SK-N-SH treated with all-trans-retinoic acid at 6 μM for 48 hours (cell line): ENCODE data around the gene USP12.

Experiments used
- ATAC-seq: fragments of 200-7000 bp; cut with Tn5 transposase; 3 replicates; pipeline ENCODE4 v1.9.1; 2020; ENCODE audit warnings: mild to moderate bottlenecking, moderate library complexity
- ARNTL ChIP-seq: fragments of 450-650 bp; formaldehyde crosslinking; IDR thresholded peaks from 2 replicates; pipeline ENCODE4 v1.5.0; 2020; ENCODE audit warnings: low read depth, mild to moderate bottlenecking, moderate library complexity, borderline replicate concordance
- BACH2 ChIP-seq: fragments of 250-450 bp; sonication (Bioruptor Pico); IDR thresholded peaks from 2 replicates; pipeline ENCODE4 v1.9.0; 2021; ENCODE audit warnings: mild to moderate bottlenecking, borderline replicate concordance
- CSRNP3 ChIP-seq: fragments of 250-450 bp; sonication (Bioruptor Pico); IDR thresholded peaks from 2 replicates; pipeline ENCODE4 v1.5.1; 2021; ENCODE audit warnings: mild to moderate bottlenecking, moderate library complexity
- ESRRG ChIP-seq: fragments of 250-450 bp; sonication (Bioruptor Pico); IDR thresholded peaks from 2 replicates; pipeline ENCODE4 v1.6.1; 2021; ENCODE audit warnings: mild to moderate bottlenecking
- GLIS3 ChIP-seq: fragments of 250-450 bp; sonication (Bioruptor Pico); IDR thresholded peaks from 2 replicates; pipeline ENCODE4 v1.5.0; 2020; ENCODE audit warnings: mild to moderate bottlenecking, moderate library complexity
- ISL1 ChIP-seq: fragments of 250-450 bp; sonication (Bioruptor Pico); IDR thresholded peaks from 2 replicates; pipeline ENCODE4 v2.1.2; 2022; ENCODE audit warnings: mild to moderate bottlenecking, moderate library complexity
- OSR1 ChIP-seq: fragments of 250-450 bp; sonication (Bioruptor Pico); IDR thresholded peaks from 2 replicates; pipeline ENCODE4 v1.8.0; 2022; ENCODE audit warnings: moderate library complexity, mild to moderate bottlenecking, inconsistent platforms
- POU6F1 ChIP-seq: fragments of 250-450 bp; sonication (Bioruptor Pico); IDR thresholded peaks from 2 replicates; pipeline ENCODE4 v1.8.0; 2021; ENCODE audit warnings: low read depth, mild to moderate bottlenecking, moderate library complexity, borderline replicate concordance
- PPARA ChIP-seq: fragments of 250-450 bp; sonication (Bioruptor Pico); IDR thresholded peaks from 2 replicates; pipeline ENCODE4 v1.5.0; 2020; ENCODE audit warnings: mild to moderate bottlenecking, borderline replicate concordance
- SNAI2 ChIP-seq: fragments of 250-450 bp; sonication (Bioruptor Pico); IDR thresholded peaks from 2 replicates; pipeline ENCODE4 v1.5.0; 2020; ENCODE audit warnings: mild to moderate bottlenecking, moderate library complexity
- TCF4 ChIP-seq: fragments of 250-450 bp; sonication (Bioruptor Pico); IDR thresholded peaks from 2 replicates; pipeline ENCODE4 v1.8.0; 2021; ENCODE audit warnings: mild to moderate bottlenecking, moderate library complexity, borderline replicate concordance
- TOX ChIP-seq: fragments of 250-450 bp; sonication (Bioruptor Pico); IDR thresholded peaks from 2 replicates; pipeline ENCODE4 v1.8.0; 2021; ENCODE audit warnings: mild to moderate bottlenecking, moderate library complexity, borderline replicate concordance
- ZFP30 ChIP-seq: fragments of 450-650 bp; formaldehyde crosslinking; IDR thresholded peaks from 2 replicates; pipeline ENCODE4 v1.5.0; 2022; ENCODE audit warnings: mild to moderate bottlenecking, moderate library complexity
- ZNF565 ChIP-seq: fragments of 450-650 bp; formaldehyde crosslinking; conservative IDR thresholded peaks from 2 replicates; pipeline ENCODE4 v1.5.0; 2020; ENCODE audit warnings: low read depth, mild to moderate bottlenecking, moderate library complexity
- ZNF70 ChIP-seq: fragments of 450-650 bp; formaldehyde crosslinking; IDR thresholded peaks from 2 replicates; pipeline ENCODE4 v1.5.0; 2020; ENCODE audit warnings: mild to moderate bottlenecking, moderate library complexity
- ZNF8 ChIP-seq: fragments of 450-650 bp; formaldehyde crosslinking; IDR thresholded peaks from 2 replicates; pipeline ENCODE4 v1.5.0; 2020; ENCODE audit warnings: mild to moderate bottlenecking, moderate library complexity
- TF ChIP-seq, protein P1 (sequence below): fragments of 250-450 bp; sonication (Bioruptor Pico); IDR thresholded peaks from 2 replicates; pipeline ENCODE4 v1.5.1; 2020; ENCODE audit warnings: low read depth, mild to moderate bottlenecking, moderate library complexity
- TF ChIP-seq, protein P2 (sequence below): fragments of 250-450 bp; sonication (Bioruptor Pico); IDR thresholded peaks from 2 replicates; pipeline ENCODE4 v1.5.0; 2020; ENCODE audit warnings: mild to moderate bottlenecking, moderate library complexity

The USP12 gene

DNA sequence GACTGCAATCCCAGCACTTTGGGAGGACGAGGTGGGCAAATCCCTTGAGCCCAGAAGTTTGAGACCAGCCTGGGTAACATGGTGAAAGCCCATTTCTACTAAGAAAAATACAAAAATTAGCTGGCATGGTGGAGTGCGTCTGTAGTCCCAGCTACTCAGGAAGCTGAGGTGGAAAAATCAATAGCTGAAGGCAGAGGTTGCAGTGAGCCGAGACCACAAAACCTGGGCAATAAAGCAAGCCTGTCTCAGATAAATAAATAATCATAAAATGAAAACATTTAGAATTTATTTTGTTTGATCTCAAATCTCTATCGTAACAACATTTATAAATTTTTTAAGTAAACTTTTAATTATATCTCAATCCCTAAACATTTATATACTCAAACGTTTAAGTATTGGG lies 36.6 kb downstream of the USP12 start (continued):
- TF ChIP-seq POU6F1 (CRISPR knock-in tag) (no peak), ZFP30 (CRISPR knock-in tag) (no peak), ZNF8 (CRISPR knock-in tag) (no peak), ARNTL (CRISPR knock-in tag) (no peak), PPARA (CRISPR knock-in tag) (no peak), ISL1 (no peak), TCF4 (CRISPR knock-in tag) (no peak)
- TF ChIP-seq, protein P1, sequence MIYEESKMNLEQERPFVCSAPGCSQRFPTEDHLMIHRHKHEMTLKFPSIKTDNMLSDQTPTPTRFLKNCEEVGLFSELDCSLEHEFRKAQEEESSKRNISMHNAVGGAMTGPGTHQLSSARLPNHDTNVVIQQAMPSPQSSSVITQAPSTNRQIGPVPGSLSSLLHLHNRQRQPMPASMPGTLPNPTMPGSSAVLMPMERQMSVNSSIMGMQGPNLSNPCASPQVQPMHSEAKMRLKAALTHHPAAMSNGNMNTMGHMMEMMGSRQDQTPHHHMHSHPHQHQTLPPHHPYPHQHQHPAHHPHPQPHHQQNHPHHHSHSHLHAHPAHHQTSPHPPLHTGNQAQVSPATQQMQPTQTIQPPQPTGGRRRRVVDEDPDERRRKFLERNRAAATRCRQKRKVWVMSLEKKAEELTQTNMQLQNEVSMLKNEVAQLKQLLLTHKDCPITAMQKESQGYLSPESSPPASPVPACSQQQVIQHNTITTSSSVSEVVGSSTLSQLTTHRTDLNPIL (CRISPR knock-in tag): no peak
- TF ChIP-seq, all 23 proteins: peak for 0

DNA sequence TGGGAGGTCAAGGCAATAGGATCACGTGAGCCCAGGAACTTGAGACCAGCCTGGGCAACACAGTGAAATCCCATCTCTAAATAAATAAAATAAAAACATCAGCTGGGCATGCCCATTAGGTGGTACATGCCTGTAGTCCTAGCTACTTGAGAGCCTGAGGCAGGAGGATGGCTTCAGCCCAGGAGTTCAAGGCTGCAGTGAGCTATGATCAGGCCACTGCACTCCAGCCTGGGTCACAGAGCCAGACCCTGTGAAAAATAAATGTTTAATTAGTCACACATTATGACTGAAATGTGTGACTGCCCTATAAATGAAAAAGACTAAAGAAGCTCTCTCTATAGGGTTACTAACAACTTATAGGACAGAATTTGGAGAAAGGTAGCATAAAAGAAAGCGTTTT lies 37.7 kb downstream of the USP12 start:
- ATAC-seq: no peak
- TF ChIP-seq, protein P1 (CRISPR knock-in tag): no peak
- TF ChIP-seq ZNF8 (CRISPR knock-in tag) (no peak), PPARA (CRISPR knock-in tag) (no peak)

- TF ChIP-seq ZNF70 (CRISPR knock-in tag) (no peak), CSRNP3 (CRISPR knock-in tag) (no peak), ZFP30 (CRISPR knock-in tag) (no peak)
- ATAC-seq: no peak
Measured at GRCh38 chr13:27132538-27132937, 39.1 kb downstream of the USP12 start.

DNA sequence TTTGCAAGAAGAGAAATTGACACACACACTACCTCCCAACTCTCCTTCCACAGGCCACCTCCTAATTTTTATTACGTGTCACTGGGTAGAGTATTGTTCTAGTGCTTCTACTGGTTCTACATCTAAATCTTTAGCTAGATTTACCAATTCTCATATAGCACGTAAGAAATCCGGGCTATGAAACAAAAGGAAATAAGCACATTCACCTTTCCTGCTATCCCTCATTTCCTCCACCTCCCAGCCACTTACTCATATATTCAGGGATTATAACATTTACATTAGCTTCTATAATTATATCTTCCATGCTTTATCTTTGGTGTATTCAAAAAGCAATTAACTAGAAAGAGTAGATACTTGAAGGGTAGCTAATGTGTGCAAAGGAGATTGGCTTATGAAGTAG lies 39.7 kb downstream of the USP12 start:
- ATAC-seq: no peak
- TF ChIP-seq ZNF70 (CRISPR knock-in tag) (no peak), SNAI2 (CRISPR knock-in tag) (no peak), ZNF565 (CRISPR knock-in tag) (no peak), OSR1 (no peak), PPARA (CRISPR knock-in tag) (no peak), TCF4 (CRISPR knock-in tag) (no peak), ESRRG (no peak), BACH2 (no peak), ZFP30 (CRISPR knock-in tag) (no peak), TOX (CRISPR knock-in tag) (no peak), GLIS3 (CRISPR knock-in tag) (no peak)
- TF ChIP-seq, protein P2, sequence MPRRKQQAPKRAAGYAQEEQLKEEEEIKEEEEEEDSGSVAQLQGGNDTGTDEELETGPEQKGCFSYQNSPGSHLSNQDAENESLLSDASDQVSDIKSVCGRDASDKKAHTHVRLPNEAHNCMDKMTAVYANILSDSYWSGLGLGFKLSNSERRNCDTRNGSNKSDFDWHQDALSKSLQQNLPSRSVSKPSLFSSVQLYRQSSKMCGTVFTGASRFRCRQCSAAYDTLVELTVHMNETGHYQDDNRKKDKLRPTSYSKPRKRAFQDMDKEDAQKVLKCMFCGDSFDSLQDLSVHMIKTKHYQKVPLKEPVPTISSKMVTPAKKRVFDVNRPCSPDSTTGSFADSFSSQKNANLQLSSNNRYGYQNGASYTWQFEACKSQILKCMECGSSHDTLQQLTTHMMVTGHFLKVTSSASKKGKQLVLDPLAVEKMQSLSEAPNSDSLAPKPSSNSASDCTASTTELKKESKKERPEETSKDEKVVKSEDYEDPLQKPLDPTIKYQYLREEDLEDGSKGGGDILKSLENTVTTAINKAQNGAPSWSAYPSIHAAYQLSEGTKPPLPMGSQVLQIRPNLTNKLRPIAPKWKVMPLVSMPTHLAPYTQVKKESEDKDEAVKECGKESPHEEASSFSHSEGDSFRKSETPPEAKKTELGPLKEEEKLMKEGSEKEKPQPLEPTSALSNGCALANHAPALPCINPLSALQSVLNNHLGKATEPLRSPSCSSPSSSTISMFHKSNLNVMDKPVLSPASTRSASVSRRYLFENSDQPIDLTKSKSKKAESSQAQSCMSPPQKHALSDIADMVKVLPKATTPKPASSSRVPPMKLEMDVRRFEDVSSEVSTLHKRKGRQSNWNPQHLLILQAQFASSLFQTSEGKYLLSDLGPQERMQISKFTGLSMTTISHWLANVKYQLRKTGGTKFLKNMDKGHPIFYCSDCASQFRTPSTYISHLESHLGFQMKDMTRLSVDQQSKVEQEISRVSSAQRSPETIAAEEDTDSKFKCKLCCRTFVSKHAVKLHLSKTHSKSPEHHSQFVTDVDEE: no peak
- TF ChIP-seq, protein P1 (CRISPR knock-in tag): no peak
